T47D (cell line): ENCODE data around the gene SLC25A21.

Source experiments
- DNase-seq, 2 experiments: peaks; one replicate each; pipeline versions ENCODE4 v3.0.0 to v3.0.0-alpha.2; 2011 to 2012; ENCODE audit warnings: low read depth in 1 of 2, low spot score in 1 of 2
- JUND ChIP-seq: IDR thresholded peaks from 2 replicates; pipeline ENCODE4 v1.6.1; 2012; ENCODE audit warnings: low read depth
- in situ Hi-C: cut with HindIII; loops from 2 replicates; pipeline ENCODE4 v1.10.0; 2016; ENCODE audit warnings: low sequenced_read_pairs, low pct_unique_long_range_greater_than_20kb

Gene SLC25A21

DNA sequence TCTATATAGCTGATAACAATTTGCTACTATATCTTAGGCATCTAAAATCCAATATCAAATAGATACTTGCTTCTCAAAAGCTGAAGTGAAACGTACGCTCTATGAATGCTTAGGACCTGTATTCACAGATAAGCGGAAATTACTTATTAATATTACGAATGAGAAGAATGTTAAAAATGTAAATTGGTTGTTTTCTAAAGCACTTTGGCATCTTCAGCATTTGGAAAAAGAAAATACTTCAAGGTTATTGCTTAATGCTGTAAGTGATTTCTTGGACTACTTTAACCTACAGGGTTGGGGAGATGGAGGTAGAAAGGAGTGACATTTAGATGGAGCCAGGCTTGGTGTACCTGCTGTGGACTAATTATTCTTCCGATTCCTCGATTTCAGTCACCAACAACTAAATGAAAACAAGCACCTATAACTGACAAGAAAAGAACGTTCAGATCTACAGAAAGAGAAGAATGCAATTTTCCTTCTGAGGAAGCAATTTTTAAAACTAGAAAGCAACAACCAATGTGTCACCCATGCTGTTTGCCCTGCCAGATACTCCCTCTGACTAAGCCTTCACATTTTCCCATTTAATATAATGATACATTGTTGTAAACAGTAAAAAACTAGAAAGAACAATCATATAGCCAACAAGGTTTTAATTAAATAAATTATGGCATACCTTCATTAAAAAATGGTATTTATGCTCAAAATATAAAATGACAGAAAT, 49.3 kb downstream of the SLC25A21 start:
- no peak for TF ChIP-seq JUND
- in situ Hi-C loops: no loop called here
- no peak for DNase-seq

GRCh38 chr14:37122288-37122687, 50.1 kb downstream of the SLC25A21 start:
- peak in 1 of 2 experiments; percentile 28 for DNase-seq

DNA sequence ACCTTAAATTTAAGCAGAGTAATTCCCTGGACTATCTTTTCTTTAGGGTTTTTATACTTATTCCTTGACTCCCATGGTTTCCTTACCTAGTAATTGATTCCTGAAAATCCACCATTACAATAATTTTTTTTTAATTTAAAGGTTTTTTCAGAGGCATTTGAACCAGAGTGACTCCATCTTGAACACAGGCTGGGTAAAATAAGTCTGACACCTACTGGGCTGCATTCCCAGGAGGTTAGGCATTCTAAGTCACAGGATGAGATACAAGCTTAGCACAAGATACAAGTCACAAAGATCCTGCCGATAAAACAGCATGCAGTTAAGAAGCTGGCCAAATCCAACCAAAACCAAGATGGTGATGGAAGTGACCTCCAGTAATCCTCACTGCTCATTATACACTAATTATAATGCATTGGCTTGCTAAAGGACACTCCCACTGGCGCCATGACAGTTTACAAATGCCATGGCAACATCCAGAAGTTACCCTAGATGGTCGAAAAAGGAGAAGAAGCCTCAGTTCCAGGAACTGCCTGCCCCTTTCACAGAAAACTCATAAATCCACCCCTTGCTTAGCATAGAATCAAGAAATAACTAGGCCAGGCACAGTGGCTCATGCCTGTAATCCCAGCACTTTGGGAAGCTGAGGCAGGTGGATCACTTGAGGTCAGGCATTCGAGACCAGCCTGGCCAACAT, 53.6 kb downstream of the SLC25A21 start:
- DNase-seq: no peak
- in situ Hi-C loops: no loop called here
- no peak for TF ChIP-seq JUND

More at GRCh38 chr14:37122288-37122687, 50.1 kb downstream of the SLC25A21 start:
- in situ Hi-C loops: no loop called here
- no peak for TF ChIP-seq JUND

GRCh38 chr14:37116933-37117849, 55.2 kb downstream of the SLC25A21 start:
- TF ChIP-seq JUND: no peak
- peak; percentile 17 to 51 for DNase-seq
- in situ Hi-C loops: no loop called here

DNA sequence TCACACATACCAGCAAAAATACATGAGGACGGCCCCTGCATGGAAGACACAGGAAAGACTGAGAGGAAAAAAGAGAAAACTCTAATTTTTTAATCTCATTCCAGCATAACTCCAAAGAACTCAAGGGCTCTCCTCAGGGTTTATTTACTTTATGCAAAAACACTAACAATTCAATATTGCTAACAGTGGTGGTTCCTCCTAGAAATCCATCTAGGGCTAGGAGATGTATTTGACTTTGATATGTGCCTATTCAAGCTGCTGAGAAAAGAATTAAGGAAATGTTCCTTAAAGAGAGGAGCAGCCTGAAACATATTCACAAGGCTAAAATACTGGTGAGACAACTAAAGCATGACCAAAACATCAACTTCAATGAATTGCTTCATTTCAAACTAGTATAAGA, 57.0 kb downstream of the SLC25A21 start:
- in situ Hi-C loops: no loop called here
- no peak for DNase-seq
- no peak for TF ChIP-seq JUND

GRCh38 chr14:37114559-37114958, 57.8 kb downstream of the SLC25A21 start:
- no peak for TF ChIP-seq JUND
- DNase-seq: no peak
- in situ Hi-C loops: no loop called here

- no peak for TF ChIP-seq JUND
- in situ Hi-C loops: no loop called here
- no peak for DNase-seq
Measured at GRCh38 chr14:37114002-37114401, 58.4 kb downstream of the SLC25A21 start.

GRCh38 chr14:37098132-37098531, 74.3 kb downstream of the SLC25A21 start:
- no peak for DNase-seq
- in situ Hi-C loops: no loop called here
- TF ChIP-seq JUND: no peak

DNA sequence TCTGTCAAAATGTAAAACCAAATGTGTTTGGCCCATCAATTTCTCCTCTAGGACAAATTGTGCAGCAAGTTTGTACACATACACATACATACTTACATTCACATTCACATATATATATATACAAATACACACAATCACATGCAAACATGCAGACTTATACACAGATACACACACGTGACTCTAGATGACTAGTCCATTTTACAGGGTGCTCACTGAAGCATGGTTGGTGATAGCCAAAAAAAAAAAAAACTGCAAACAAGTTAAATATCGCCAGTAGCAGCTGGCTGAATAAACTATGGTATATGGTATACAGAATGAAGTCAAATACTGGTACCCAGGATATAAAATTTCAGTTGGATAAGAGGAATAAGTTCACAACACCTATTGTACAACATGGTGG, 77.9 kb downstream of the SLC25A21 start:
- no peak for TF ChIP-seq JUND
- no peak for DNase-seq
- in situ Hi-C loops: no loop called here

DNA sequence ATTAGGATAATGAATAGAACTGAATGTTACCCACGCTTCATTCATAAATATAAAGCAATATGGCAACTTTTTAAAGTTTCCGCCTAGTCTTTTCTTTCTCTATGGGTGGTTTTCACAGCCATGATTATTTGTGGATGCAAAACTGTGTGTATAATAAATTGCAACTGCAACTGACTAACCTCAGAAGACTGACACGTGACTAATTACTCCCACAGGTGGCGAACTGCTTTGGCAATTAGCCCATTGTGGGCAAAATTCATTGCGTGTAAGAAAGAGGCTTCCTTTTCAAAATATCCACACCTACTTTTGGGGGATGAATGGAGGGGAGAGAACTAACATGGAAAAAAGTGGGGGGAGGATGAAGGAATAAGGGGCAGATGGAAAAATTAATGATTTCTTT, 79.0 kb downstream of the SLC25A21 start:
- in situ Hi-C loops: no loop called here
- no peak for TF ChIP-seq JUND

GRCh38 chr14:37091651-37092050, 80.8 kb downstream of the SLC25A21 start:
- no peak for TF ChIP-seq JUND
- DNase-seq: no peak
- in situ Hi-C loops: no loop called here

More for the DNA sequence above, 79.0 kb downstream of the SLC25A21 start:
- DNase-seq: no peak

- DNase-seq: no peak
- in situ Hi-C loops: no loop called here
- TF ChIP-seq JUND: no peak
Measured at GRCh38 chr14:37090026-37090425, 82.4 kb downstream of the SLC25A21 start.
